ENCODE data around the gene CCNE1. TPM values are rescaled to one million over a fixed set of nuclear protein-coding genes. Genes with fewer than 3 reads are reported as not detected.
A peak's percentile ranks its signal among the peaks of the same experiment; 100 is the strongest.

CCNE1 gene
- total and polyA plus RNA-seq, 9 of the 15 experiments (the other 6 are each of a cell fraction or from before 2014, with no cell fraction given) = 6.2 to 41.0 (median 31.6) TPM

DNA sequence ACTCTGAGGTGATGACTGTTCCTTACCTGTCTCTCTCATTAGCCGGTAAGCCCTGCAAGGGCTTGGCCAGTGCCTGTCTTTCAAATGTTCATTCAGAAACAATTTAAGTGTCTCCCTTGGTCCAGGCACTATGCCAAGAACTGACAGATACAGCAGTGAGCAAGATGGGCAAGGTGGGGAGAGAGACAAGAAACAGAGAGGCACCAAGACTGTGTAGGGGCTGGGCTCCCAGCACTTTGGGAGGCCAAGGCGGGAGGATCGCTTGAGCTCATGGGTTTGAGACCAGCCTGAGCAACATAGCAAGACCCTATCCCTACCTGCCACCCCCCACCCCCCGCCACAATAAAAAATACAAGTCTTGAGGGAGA lies 1.3 kb upstream of the CCNE1 start (continued):
- no peak for TF ChIP-seq SP1 (CRISPR knock-in tag; IDR thresholded peaks at IDR 0.05)
- TF ChIP-seq FOXJ3 (CRISPR knock-in tag; IDR thresholded peaks at IDR 0.05) = no peak
- no peak for TF ChIP-seq ZBTB12 (CRISPR knock-in tag; IDR thresholded peaks at IDR 0.05)
- TF ChIP-seq WHSC1 (IDR thresholded peaks at IDR 0.05; ENCODE audit: low read length) = no peak
- peak; percentile 76 for TF ChIP-seq PKNOX1 (IDR thresholded peaks at IDR 0.05)
- TF ChIP-seq, protein P1, sequence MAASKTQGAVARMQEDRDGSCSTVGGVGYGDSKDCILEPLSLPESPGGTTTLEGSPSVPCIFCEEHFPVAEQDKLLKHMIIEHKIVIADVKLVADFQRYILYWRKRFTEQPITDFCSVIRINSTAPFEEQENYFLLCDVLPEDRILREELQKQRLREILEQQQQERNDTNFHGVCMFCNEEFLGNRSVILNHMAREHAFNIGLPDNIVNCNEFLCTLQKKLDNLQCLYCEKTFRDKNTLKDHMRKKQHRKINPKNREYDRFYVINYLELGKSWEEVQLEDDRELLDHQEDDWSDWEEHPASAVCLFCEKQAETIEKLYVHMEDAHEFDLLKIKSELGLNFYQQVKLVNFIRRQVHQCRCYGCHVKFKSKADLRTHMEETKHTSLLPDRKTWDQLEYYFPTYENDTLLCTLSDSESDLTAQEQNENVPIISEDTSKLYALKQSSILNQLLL (CRISPR knock-in tag; IDR thresholded peaks at IDR 0.05; ENCODE audit: borderline replicate concordance) = no peak
- no peak for TF ChIP-seq TSC22D4 (tag; IDR thresholded peaks at IDR 0.05)
- no peak for TF ChIP-seq CREM (IDR thresholded peaks at IDR 0.05; ENCODE audit: low read depth)
- TF ChIP-seq BCOR (IDR thresholded peaks at IDR 0.05) = peak; percentile 56
- TF ChIP-seq ZNF561 (CRISPR knock-in tag; conservative IDR thresholded peaks at IDR 0.05) = no peak
- no peak for TF ChIP-seq TGIF2 (CRISPR knock-in tag; IDR thresholded peaks at IDR 0.05)
- no peak for TF ChIP-seq ZSCAN29 (IDR thresholded peaks at IDR 0.05)
- no peak for TF ChIP-seq JUN (IDR thresholded peaks at IDR 0.05; ENCODE audit: borderline replicate concordance, low read depth, low read length)
- TF ChIP-seq JUN (CRISPR knock-in tag; IDR thresholded peaks at IDR 0.05; ENCODE audit: borderline replicate concordance) = no peak
- TF ChIP-seq, protein P2, sequence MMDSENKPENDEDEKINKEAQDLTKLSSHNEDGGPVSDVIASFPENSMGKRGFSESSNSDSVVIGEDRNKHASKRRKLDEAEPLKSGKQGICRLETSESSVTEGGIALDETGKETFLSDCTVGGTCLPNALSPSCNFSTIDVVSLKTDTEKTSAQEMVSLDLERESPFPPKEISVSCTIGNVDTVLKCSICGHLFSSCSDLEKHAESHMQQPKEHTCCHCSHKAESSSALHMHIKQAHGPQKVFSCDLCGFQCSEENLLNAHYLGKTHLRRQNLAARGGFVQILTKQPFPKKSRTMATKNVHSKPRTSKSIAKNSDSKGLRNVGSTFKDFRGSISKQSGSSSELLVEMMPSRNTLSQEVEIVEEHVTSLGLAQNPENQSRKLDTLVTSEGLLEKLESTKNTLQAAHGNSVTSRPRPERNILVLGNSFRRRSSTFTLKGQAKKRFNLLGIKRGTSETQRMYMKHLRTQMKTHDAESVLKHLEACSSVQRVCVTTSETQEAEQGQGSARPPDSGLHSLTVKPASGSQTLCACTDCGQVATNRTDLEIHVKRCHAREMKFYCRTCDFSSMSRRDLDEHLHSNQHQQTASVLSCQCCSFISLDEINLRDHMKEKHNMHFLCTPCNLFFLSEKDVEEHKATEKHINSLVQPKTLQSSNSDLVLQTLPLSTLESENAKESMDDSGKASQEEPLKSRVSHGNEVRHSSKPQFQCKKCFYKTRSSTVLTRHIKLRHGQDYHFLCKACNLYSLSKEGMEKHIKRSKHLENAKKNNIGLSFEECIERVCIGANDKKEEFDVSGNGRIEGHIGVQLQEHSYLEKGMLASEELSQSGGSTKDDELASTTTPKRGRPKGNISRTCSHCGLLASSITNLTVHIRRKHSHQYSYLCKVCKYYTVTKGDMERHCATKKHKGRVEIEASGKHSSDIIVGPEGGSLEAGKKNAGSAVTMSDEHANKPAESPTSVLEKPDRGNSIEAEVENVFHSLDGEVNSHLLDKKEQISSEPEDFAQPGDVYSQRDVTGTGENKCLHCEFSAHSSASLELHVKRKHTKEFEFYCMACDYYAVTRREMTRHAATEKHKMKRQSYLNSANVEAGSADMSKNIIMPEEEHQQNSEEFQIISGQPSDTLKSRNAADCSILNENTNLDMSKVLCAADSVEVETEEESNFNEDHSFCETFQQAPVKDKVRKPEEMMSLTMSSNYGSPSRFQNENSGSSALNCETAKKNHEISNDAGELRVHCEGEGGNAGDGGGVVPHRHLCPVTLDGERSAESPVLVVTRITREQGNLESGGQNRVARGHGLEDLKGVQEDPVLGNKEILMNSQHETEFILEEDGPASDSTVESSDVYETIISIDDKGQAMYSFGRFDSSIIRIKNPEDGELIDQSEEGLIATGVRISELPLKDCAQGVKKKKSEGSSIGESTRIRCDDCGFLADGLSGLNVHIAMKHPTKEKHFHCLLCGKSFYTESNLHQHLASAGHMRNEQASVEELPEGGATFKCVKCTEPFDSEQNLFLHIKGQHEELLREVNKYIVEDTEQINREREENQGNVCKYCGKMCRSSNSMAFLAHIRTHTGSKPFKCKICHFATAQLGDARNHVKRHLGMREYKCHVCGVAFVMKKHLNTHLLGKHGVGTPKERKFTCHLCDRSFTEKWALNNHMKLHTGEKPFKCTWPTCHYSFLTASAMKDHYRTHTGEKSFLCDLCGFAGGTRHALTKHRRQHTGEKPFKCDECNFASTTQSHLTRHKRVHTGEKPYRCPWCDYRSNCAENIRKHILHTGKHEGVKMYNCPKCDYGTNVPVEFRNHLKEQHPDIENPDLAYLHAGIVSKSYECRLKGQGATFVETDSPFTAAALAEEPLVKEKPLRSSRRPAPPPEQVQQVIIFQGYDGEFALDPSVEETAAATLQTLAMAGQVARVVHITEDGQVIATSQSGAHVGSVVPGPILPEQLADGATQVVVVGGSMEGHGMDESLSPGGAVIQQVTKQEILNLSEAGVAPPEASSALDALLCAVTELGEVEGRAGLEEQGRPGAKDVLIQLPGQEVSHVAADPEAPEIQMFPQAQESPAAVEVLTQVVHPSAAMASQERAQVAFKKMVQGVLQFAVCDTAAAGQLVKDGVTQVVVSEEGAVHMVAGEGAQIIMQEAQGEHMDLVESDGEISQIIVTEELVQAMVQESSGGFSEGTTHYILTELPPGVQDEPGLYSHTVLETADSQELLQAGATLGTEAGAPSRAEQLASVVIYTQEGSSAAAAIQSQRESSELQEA (IDR thresholded peaks at IDR 0.05; ENCODE audit: low read depth) = no peak
- TF ChIP-seq HDAC3 (IDR thresholded peaks at IDR 0.05; ENCODE audit: borderline replicate concordance, partially characterized antibody) = no peak
- TF ChIP-seq EWSR1 (IDR thresholded peaks at IDR 0.05; ENCODE audit: borderline replicate concordance, low read depth, partially characterized antibody) = no peak
